GM12874 (cell line): ENCODE measurements around the gene CAMTA1.

Experiments used
- CTCF ChIP-seq: IDR thresholded peaks from 2 replicates; pipeline ENCODE4 v1.5.1; 2011; ENCODE audit warnings: low read depth, mild to moderate bottlenecking, control low read depth, low read length, moderate library complexity; ENCODE audit not compliant: insufficient read depth

Gene CAMTA1

GRCh38 chr1:6869545-6869944, 84.3 kb downstream of the CAMTA1 start:
- TF ChIP-seq CTCF, result no peak

- no peak for TF ChIP-seq CTCF
Observed at GRCh38 chr1:6870086-6870485, 84.8 kb downstream of the CAMTA1 start.

DNA sequence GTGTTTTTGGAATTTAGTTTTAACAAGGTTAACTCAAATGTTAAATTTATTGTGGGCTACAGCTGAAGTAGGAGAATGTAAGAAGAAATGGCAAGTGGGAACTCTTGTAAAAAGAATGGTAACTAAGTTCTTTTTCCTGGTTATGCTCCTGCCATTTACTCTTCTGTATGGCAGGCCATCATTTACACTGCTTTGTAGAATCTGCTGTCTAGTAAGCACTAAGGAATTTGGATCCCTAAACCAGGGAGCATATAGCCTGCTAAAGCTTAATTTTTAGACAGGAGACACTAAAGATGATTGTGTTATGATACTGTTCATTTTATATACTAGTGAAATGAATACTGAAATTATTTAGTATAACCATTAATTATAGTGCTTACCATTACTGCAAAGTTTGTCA, 85.3 kb downstream of the CAMTA1 start:
- TF ChIP-seq CTCF, result no peak

- no peak for TF ChIP-seq CTCF
Observed at GRCh38 chr1:6871300-6871972, 86.2 kb downstream of the CAMTA1 start.

- TF ChIP-seq CTCF, result no peak
Observed at GRCh38 chr1:6872573-6873261, 87.5 kb downstream of the CAMTA1 start.

DNA sequence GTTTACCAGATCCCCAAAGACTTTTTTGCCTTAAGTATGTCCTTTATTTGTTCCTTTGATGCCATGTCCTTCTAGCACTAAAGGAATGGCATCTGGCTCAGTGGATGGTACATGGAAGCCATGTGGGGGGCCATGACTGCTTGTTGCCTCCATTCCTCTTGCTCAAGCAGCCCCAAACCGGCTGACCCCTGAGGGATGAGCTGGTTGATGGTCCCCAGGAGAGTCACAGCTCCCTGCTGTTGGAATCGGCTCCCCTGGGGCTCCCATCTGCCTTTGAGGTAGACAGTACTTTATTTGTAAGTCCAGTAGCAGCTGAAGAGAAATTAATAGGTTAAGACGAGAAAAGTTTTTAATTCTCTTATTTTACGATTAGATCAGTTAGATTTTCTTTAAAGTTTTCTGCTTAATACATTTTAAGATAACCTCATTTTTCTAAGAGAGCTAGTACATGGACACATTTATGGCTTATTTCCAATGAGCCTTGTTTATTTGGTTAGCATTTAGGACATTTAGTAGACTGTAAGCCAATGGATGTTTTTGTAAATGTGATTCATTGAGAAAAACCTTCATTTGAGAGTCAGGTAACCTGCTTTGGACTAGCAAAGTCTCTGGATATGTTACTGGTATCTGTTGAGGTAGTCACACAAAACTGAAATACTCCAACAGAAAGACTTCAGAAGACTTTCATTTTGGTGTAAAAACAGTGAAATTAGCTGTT, 88.2 kb downstream of the CAMTA1 start:
- no peak for TF ChIP-seq CTCF

- TF ChIP-seq CTCF, result no peak
Observed at GRCh38 chr1:6874298-6874697, 89.0 kb downstream of the CAMTA1 start.
